ENCODE results near the gene ALOX5AP.

The ALOX5AP gene

DNA sequence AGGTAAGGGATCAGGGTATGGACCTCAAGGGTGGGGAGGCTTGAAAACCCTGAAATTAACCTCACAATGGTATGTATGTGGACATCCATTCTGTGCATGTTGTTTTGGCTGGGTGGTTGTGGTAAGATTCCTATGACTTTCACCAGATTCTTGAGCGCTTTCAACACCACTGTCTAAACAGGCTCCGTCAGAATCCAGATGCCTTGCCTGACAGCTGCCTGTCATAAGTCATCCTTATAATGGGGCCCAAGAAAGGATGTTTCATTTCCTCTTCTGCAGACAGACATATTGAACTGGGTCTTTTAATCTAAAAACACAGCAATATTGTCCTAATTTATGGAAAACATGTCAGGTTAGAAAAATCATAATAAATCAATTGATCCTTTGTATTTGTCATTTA is 41.3 kb downstream of the ALOX5AP start:
- DNase-seq (ENCODE audit: low read depth), result peak; percentile 17
- H3K4me3 ChIP-seq (ENCODE audit: low read depth, low read length), result no peak overlapping the region
- no peak for TF ChIP-seq MYC (IDR thresholded peaks at IDR 0.05; ENCODE audit: low read depth, low read length)
- no peak for TF ChIP-seq MAX (IDR thresholded peaks at IDR 0.05; ENCODE audit: low read depth, low read length)
- no peak for TF ChIP-seq POLR2A (IDR thresholded peaks at IDR 0.05; ENCODE audit: extremely low read depth, insufficient read length)
- TF ChIP-seq, protein P1, sequence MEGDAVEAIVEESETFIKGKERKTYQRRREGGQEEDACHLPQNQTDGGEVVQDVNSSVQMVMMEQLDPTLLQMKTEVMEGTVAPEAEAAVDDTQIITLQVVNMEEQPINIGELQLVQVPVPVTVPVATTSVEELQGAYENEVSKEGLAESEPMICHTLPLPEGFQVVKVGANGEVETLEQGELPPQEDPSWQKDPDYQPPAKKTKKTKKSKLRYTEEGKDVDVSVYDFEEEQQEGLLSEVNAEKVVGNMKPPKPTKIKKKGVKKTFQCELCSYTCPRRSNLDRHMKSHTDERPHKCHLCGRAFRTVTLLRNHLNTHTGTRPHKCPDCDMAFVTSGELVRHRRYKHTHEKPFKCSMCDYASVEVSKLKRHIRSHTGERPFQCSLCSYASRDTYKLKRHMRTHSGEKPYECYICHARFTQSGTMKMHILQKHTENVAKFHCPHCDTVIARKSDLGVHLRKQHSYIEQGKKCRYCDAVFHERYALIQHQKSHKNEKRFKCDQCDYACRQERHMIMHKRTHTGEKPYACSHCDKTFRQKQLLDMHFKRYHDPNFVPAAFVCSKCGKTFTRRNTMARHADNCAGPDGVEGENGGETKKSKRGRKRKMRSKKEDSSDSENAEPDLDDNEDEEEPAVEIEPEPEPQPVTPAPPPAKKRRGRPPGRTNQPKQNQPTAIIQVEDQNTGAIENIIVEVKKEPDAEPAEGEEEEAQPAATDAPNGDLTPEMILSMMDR (IDR thresholded peaks at IDR 0.05; ENCODE audit: low read depth, low read length), result no peak

GRCh38 chr13:30779016-30779415 is 43.7 kb downstream of the ALOX5AP start:
- DNase-seq (ENCODE audit: low read depth), result no peak
- no peak for TF ChIP-seq MYC (IDR thresholded peaks at IDR 0.05; ENCODE audit: low read depth, low read length)
- TF ChIP-seq MAX (IDR thresholded peaks at IDR 0.05; ENCODE audit: low read depth, low read length), result no peak
- no peak for TF ChIP-seq POLR2A (IDR thresholded peaks at IDR 0.05; ENCODE audit: extremely low read depth, insufficient read length)
- TF ChIP-seq, protein P1 (IDR thresholded peaks at IDR 0.05; ENCODE audit: low read depth, low read length), result no peak
- H3K4me3 ChIP-seq (ENCODE audit: low read depth, low read length), result no peak overlapping the region

- DNase-seq (ENCODE audit: low read depth), result no peak
- no peak overlapping the region for H3K4me3 ChIP-seq (ENCODE audit: low read depth, low read length)
- TF ChIP-seq MAX (IDR thresholded peaks at IDR 0.05; ENCODE audit: low read depth, low read length) (no peak), POLR2A (IDR thresholded peaks at IDR 0.05; ENCODE audit: extremely low read depth, insufficient read length) (no peak), MYC (IDR thresholded peaks at IDR 0.05; ENCODE audit: low read depth, low read length) (no peak)
- TF ChIP-seq, protein P1 (IDR thresholded peaks at IDR 0.05; ENCODE audit: low read depth, low read length), result no peak
Measured at GRCh38 chr13:30779608-30780007, 44.3 kb downstream of the ALOX5AP start.

- H3K4me3 ChIP-seq (ENCODE audit: low read depth, low read length), result no peak overlapping the region
- DNase-seq (ENCODE audit: low read depth), result no peak
- TF ChIP-seq MAX (IDR thresholded peaks at IDR 0.05; ENCODE audit: low read depth, low read length) (no peak), MYC (IDR thresholded peaks at IDR 0.05; ENCODE audit: low read depth, low read length) (no peak), POLR2A (IDR thresholded peaks at IDR 0.05; ENCODE audit: extremely low read depth, insufficient read length) (no peak)
- TF ChIP-seq, protein P1 (IDR thresholded peaks at IDR 0.05; ENCODE audit: low read depth, low read length), result no peak
Measured at GRCh38 chr13:30780338-30780981, 45.1 kb downstream of the ALOX5AP start.

GRCh38 chr13:30785191-30785850 is 50.0 kb downstream of the ALOX5AP start:
- TF ChIP-seq POLR2A (IDR thresholded peaks at IDR 0.05; ENCODE audit: extremely low read depth, insufficient read length), result no peak
- TF ChIP-seq MAX (IDR thresholded peaks at IDR 0.05; ENCODE audit: low read depth, low read length), result no peak
- TF ChIP-seq, protein P1 (IDR thresholded peaks at IDR 0.05; ENCODE audit: low read depth, low read length), result no peak
- TF ChIP-seq MYC (IDR thresholded peaks at IDR 0.05; ENCODE audit: low read depth, low read length), result no peak

More at GRCh38 chr13:30785191-30785850, 50.0 kb downstream of the ALOX5AP start:
- no peak overlapping the region for H3K4me3 ChIP-seq (ENCODE audit: low read depth, low read length)
- DNase-seq (ENCODE audit: low read depth), result no peak

Measured in NB4 (cell line).